Measurements from ENCODE around the gene ONECUT1.

Gene ONECUT1

DNA sequence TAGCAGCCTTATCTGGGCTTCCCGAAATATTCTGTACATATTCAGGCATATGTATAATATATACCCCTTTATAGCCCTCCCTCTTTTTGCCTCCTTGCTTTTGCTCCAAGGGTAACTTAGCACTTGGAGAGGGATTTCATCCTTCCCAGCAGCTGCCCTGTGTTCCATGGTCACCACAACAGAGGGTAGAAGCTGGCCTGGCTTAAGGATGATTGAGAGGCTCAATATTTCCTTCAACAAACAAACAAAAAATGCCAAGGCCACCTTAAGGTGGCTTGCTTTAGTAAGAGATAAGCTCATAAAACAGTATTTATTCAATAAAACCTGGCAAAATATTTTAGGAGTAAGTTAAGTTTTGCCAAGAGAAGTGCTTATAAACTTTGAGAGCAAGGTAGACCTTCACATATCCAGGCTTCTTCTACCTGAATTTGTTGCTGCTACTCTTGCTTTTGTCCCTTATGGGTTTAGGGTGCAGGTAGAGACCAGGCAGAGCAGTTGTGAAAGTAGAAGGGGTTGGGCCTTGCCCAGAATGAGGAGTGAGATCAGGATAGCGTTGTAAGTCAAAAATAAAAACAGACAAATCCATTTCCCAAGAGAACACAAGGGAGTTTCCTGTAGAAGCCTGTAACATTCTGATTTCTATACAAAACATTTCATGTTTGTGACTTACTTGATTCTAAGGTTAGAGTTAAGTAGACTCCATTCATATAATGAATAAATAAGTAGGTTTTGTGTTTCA, 58.2 kb downstream of the ONECUT1 start:
- no peak for ATAC-seq
- TF ChIP-seq CSDC2 (CRISPR knock-in tag; IDR thresholded peaks at IDR 0.05) (no peak), GLIS3 (CRISPR knock-in tag; IDR thresholded peaks at IDR 0.05) (no peak), ZNF565 (CRISPR knock-in tag; conservative IDR thresholded peaks at IDR 0.05; ENCODE audit: low read depth) (no peak), ISL1 (CRISPR knock-in tag; IDR thresholded peaks at IDR 0.05) (no peak), ZC3H10 (CRISPR knock-in tag; IDR thresholded peaks at IDR 0.05) (no peak), TCF4 (CRISPR knock-in tag; IDR thresholded peaks at IDR 0.05; ENCODE audit: borderline replicate concordance) (no peak), SNAI2 (CRISPR knock-in tag; IDR thresholded peaks at IDR 0.05) (no peak), ZFP30 (CRISPR knock-in tag; IDR thresholded peaks at IDR 0.05) (no peak), BACH2 (CRISPR knock-in tag; IDR thresholded peaks at IDR 0.05; ENCODE audit: borderline replicate concordance) (no peak), RARB (CRISPR knock-in tag; IDR thresholded peaks at IDR 0.05) (no peak), OSR1 (CRISPR knock-in tag; IDR thresholded peaks at IDR 0.05) (no peak), TOX (CRISPR knock-in tag; IDR thresholded peaks at IDR 0.05; ENCODE audit: borderline replicate concordance) (no peak)
- TF ChIP-seq, protein P1, sequence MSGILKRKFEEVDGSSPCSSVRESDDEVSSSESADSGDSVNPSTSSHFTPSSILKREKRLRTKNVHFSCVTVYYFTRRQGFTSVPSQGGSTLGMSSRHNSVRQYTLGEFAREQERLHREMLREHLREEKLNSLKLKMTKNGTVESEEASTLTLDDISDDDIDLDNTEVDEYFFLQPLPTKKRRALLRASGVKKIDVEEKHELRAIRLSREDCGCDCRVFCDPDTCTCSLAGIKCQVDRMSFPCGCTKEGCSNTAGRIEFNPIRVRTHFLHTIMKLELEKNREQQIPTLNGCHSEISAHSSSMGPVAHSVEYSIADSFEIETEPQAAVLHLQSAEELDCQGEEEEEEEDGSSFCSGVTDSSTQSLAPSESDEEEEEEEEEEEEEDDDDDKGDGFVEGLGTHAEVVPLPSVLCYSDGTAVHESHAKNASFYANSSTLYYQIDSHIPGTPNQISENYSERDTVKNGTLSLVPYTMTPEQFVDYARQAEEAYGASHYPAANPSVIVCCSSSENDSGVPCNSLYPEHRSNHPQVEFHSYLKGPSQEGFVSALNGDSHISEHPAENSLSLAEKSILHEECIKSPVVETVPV (CRISPR knock-in tag; IDR thresholded peaks at IDR 0.05): no peak
- TF ChIP-seq, protein P2, sequence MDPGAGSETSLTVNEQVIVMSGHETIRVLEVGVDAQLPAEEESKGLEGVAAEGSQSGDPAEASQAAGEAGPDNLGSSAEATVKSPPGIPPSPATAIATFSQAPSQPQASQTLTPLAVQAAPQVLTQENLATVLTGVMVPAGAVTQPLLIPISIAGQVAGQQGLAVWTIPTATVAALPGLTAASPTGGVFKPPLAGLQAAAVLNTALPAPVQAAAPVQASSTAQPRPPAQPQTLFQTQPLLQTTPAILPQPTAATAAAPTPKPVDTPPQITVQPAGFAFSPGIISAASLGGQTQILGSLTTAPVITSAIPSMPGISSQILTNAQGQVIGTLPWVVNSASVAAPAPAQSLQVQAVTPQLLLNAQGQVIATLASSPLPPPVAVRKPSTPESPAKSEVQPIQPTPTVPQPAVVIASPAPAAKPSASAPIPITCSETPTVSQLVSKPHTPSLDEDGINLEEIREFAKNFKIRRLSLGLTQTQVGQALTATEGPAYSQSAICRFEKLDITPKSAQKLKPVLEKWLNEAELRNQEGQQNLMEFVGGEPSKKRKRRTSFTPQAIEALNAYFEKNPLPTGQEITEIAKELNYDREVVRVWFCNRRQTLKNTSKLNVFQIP (CRISPR knock-in tag; IDR thresholded peaks at IDR 0.05; ENCODE audit: borderline replicate concordance, low read depth): no peak
- TF ChIP-seq, protein P3, sequence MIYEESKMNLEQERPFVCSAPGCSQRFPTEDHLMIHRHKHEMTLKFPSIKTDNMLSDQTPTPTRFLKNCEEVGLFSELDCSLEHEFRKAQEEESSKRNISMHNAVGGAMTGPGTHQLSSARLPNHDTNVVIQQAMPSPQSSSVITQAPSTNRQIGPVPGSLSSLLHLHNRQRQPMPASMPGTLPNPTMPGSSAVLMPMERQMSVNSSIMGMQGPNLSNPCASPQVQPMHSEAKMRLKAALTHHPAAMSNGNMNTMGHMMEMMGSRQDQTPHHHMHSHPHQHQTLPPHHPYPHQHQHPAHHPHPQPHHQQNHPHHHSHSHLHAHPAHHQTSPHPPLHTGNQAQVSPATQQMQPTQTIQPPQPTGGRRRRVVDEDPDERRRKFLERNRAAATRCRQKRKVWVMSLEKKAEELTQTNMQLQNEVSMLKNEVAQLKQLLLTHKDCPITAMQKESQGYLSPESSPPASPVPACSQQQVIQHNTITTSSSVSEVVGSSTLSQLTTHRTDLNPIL (CRISPR knock-in tag; IDR thresholded peaks at IDR 0.05; ENCODE audit: low read depth): no peak
- TF ChIP-seq, protein P4, sequence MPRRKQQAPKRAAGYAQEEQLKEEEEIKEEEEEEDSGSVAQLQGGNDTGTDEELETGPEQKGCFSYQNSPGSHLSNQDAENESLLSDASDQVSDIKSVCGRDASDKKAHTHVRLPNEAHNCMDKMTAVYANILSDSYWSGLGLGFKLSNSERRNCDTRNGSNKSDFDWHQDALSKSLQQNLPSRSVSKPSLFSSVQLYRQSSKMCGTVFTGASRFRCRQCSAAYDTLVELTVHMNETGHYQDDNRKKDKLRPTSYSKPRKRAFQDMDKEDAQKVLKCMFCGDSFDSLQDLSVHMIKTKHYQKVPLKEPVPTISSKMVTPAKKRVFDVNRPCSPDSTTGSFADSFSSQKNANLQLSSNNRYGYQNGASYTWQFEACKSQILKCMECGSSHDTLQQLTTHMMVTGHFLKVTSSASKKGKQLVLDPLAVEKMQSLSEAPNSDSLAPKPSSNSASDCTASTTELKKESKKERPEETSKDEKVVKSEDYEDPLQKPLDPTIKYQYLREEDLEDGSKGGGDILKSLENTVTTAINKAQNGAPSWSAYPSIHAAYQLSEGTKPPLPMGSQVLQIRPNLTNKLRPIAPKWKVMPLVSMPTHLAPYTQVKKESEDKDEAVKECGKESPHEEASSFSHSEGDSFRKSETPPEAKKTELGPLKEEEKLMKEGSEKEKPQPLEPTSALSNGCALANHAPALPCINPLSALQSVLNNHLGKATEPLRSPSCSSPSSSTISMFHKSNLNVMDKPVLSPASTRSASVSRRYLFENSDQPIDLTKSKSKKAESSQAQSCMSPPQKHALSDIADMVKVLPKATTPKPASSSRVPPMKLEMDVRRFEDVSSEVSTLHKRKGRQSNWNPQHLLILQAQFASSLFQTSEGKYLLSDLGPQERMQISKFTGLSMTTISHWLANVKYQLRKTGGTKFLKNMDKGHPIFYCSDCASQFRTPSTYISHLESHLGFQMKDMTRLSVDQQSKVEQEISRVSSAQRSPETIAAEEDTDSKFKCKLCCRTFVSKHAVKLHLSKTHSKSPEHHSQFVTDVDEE (CRISPR knock-in tag; IDR thresholded peaks at IDR 0.05): no peak

DNA sequence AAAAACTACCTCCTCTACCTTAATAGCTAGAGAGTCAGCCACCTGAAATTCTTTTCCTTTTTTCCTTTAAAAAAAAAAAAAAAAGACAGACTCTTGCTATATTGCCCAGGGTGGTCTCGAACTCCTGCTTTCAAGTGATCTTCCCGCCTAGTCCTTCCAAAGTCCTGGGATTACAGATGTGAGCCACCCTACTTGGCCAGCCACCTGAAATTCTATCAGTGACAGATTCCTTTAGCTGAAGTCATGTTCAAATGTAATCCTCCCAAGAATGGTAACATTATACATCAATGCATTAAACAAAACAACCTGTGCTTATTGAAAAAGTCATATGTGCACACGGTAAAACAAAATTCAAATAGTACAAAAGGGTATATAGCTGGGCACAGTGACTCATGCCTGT, 59.1 kb downstream of the ONECUT1 start:
- ATAC-seq: no peak
- TF ChIP-seq, protein P4 (CRISPR knock-in tag; IDR thresholded peaks at IDR 0.05): no peak
- TF ChIP-seq BACH2 (CRISPR knock-in tag; IDR thresholded peaks at IDR 0.05; ENCODE audit: borderline replicate concordance) (no peak), ZFP3 (CRISPR knock-in tag; IDR thresholded peaks at IDR 0.05) (no peak), ZNF565 (CRISPR knock-in tag; conservative IDR thresholded peaks at IDR 0.05; ENCODE audit: low read depth) (no peak), TOX (CRISPR knock-in tag; IDR thresholded peaks at IDR 0.05; ENCODE audit: borderline replicate concordance) (no peak), PPARA (CRISPR knock-in tag; IDR thresholded peaks at IDR 0.05; ENCODE audit: borderline replicate concordance) (no peak), ESRRG (CRISPR knock-in tag; IDR thresholded peaks at IDR 0.05) (no peak), CSDC2 (CRISPR knock-in tag; IDR thresholded peaks at IDR 0.05) (no peak), ARNTL (CRISPR knock-in tag; IDR thresholded peaks at IDR 0.05; ENCODE audit: borderline replicate concordance, low read depth) (no peak)
- TF ChIP-seq, protein P2 (CRISPR knock-in tag; IDR thresholded peaks at IDR 0.05; ENCODE audit: borderline replicate concordance, low read depth): no peak
- TF ChIP-seq, protein P1 (CRISPR knock-in tag; IDR thresholded peaks at IDR 0.05): no peak
- TF ChIP-seq, protein P5, sequence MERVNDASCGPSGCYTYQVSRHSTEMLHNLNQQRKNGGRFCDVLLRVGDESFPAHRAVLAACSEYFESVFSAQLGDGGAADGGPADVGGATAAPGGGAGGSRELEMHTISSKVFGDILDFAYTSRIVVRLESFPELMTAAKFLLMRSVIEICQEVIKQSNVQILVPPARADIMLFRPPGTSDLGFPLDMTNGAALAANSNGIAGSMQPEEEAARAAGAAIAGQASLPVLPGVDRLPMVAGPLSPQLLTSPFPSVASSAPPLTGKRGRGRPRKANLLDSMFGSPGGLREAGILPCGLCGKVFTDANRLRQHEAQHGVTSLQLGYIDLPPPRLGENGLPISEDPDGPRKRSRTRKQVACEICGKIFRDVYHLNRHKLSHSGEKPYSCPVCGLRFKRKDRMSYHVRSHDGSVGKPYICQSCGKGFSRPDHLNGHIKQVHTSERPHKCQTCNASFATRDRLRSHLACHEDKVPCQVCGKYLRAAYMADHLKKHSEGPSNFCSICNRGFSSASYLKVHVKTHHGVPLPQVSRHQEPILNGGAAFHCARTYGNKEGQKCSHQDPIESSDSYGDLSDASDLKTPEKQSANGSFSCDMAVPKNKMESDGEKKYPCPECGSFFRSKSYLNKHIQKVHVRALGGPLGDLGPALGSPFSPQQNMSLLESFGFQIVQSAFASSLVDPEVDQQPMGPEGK (CRISPR knock-in tag; IDR thresholded peaks at IDR 0.05; ENCODE audit: borderline replicate concordance): no peak
- TF ChIP-seq, protein P3 (CRISPR knock-in tag; IDR thresholded peaks at IDR 0.05; ENCODE audit: low read depth): no peak

All from SK-N-SH treated with all-trans-retinoic acid at 6 μM for 48 hours (cell line).